ENCODE results near the gene PCGF3. TPM values are rescaled to one million over a fixed set of nuclear protein-coding genes. Genes with fewer than 3 reads are reported as not detected.
"Not testable (repeated sequence)": the region's sequence is repeated elsewhere in the genome, so short reads cannot be mapped to it uniquely, and the experiment has no call there.

Gene PCGF3
- total RNA-seq, 4 donors from 2014 or later = 31.0 to 67.1 (median 48.8) TPM

DNA sequence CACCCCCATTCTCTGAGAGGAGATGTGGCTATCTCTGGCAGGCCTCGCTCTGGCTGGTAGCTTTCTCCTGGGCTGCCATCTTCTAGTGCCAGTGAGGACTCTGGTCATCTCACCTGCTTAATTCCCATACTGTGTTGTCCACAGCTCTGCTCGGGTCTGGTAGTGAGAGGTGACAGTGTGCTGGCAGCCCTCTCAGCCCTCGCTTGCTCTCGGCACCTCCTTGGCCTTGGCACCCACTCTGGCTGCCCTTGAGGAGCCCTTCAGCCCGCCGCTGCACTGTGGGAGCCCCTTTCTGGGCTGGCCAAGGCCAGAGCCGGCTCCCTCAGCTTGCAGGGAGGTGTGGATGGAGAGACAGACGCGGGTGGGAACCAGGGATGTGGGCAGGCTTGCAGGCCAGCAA lies 67.6 kb downstream of the PCGF3 start:
- DNase-seq (ENCODE audit: low spot score) (no peak), ATAC-seq (ENCODE audit: low FRiP score) (no peak)
- TF ChIP-seq, protein P1, sequence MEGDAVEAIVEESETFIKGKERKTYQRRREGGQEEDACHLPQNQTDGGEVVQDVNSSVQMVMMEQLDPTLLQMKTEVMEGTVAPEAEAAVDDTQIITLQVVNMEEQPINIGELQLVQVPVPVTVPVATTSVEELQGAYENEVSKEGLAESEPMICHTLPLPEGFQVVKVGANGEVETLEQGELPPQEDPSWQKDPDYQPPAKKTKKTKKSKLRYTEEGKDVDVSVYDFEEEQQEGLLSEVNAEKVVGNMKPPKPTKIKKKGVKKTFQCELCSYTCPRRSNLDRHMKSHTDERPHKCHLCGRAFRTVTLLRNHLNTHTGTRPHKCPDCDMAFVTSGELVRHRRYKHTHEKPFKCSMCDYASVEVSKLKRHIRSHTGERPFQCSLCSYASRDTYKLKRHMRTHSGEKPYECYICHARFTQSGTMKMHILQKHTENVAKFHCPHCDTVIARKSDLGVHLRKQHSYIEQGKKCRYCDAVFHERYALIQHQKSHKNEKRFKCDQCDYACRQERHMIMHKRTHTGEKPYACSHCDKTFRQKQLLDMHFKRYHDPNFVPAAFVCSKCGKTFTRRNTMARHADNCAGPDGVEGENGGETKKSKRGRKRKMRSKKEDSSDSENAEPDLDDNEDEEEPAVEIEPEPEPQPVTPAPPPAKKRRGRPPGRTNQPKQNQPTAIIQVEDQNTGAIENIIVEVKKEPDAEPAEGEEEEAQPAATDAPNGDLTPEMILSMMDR (IDR thresholded peaks at IDR 0.05) = no peak

DNA sequence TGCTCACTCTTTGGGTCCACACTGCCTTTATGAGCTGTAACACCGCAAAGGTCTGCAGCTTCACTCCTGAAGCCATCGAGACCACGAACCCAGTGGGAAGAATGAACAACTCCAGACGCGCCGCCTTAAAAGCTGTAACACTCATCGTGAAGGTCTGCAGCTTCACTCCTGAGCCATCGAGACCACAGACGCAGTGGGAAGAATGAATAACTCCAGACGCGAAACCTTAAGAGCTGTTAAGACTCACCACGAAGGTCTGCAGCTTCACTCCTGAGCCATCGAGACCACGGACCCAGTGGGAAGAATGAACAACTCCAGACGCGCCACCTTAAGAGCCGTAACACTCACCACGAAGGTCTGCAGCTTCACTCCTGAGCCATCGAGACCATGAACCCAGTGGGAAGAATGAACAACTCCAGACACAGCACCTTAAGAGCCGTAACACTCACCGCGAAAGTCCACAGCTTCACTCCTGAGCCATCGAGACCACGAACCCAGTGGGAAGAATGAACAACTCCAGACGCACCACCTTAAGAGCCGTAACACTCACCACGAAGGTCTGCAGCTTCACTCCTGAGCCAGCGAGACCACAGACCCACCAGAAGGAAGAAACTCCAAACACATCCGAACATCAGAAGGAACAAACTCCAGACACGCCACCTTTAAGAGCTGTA lies 68.9 kb downstream of the PCGF3 start:
- DNase-seq (ENCODE audit: low spot score) = not testable (repeated sequence)

DNA sequence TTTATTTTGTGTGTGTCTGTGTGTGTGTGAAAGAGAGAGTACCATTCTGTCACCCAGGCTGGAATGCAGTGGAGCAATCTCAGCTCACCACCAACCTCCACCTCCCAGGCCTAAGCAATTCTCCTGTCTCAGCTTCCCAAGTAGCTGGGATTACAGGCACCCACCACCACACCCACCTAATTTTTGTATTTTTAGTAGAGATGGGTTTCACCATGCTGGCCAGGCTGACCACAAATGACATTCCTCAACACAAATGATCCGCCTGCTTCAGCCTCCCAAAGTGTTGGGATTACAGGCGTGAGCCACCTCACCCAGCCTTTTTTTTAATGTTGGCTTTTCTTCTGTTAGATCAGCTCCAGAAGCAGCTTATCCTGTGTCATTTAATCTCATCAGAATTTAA lies 69.9 kb downstream of the PCGF3 start:
- ATAC-seq (ENCODE audit: low FRiP score); DNase-seq (ENCODE audit: low spot score): not testable (repeated sequence)

More for the DNA sequence above, 68.9 kb downstream of the PCGF3 start:
- ATAC-seq (ENCODE audit: low FRiP score) = not testable (repeated sequence)

DNA sequence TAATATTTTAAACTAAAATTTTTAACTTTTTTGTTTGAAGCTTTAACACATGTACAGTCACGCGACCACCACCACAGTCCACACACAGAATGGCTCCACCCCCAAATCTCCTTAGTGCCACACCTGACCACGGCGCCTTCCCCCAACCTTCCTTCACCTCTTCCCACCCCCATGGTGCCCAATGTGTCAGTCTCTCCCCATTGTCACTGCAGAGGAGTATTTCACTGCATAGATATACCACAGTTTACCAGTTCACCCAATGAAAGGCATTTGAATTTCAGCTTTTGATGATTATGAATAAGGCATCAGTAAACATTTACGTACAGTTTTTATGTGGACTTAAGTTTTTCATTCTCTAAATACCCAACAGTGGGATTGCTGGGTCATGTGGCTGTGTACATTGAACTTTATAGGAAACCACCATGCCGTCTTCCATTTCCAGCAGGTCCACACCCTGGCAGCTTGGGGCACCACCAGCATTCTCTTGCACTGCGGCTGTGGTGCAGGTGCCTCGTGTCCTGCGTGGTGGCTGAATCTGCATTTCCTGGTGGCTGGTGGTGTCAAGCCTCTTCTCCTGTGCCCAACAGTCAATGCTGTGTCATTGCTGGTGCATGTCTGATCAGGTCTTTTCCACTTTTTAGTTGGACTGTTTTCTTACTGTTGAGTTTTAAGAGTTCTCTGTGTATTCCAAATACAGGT lies 71.3 kb downstream of the PCGF3 start:
- DNase-seq (ENCODE audit: low spot score) = no peak
- ATAC-seq (ENCODE audit: low FRiP score) = no peak
- TF ChIP-seq, protein P1 (IDR thresholded peaks at IDR 0.05) = no peak

DNA sequence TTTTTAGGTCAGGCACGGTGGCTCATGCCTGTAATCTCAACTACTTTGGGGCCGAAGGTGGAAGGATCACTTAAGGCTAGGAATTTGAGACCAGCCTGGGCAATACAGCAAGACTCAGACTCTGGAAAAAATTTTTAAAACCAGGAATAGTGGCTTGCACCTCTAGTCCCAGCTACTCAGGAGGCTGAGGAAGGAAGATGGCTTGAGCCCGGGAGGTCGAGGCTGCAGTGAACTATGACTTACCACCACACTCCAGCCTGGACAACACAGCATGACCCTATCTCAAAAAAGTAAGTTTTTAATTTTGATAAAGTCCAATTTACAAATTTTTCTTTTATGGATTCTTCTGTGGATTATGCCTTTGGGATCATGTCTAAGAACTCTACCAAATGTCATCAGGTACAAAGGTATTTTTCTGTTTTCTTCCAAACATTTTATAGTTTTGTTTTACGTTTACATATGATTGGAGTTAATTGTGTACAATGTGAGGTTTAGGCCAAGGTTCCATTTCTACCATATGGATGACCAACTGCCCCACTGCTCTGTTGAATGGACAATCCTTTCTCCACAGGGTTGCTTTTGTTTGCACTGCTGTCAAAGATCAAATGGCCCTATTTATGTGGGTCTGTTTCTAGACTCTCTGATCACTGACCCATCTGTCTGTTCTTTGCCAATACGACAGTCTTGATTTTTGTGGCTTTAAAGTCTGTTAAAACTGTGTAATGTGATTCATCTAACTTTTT lies 72.1 kb downstream of the PCGF3 start:
- ATAC-seq (ENCODE audit: low FRiP score) = no peak
- DNase-seq (ENCODE audit: low spot score) = no peak
- TF ChIP-seq, protein P1 (IDR thresholded peaks at IDR 0.05) = no peak

DNA sequence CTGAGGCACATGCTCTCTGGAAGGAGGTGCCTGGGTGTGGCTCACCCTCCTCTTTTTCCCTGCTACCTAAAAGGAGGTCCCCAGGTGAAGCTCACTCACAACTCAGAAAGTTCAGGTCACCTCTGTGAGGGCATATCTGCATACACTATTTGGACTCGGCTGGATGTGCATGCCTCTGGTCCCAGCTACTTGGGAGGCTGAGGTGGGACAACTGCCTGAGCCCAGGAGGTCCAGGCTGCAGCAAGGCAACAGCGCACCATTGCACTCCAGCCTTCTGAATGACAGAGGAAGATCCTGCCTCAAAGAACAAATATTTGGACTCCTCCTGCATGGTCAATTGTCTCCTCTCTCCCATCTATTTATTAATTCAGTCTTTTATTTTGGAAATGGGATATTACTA lies 73.9 kb downstream of the PCGF3 start:
- DNase-seq (ENCODE audit: low spot score) (no peak), ATAC-seq (ENCODE audit: low FRiP score) (no peak)
- TF ChIP-seq, protein P1 (IDR thresholded peaks at IDR 0.05) = no peak

DNA sequence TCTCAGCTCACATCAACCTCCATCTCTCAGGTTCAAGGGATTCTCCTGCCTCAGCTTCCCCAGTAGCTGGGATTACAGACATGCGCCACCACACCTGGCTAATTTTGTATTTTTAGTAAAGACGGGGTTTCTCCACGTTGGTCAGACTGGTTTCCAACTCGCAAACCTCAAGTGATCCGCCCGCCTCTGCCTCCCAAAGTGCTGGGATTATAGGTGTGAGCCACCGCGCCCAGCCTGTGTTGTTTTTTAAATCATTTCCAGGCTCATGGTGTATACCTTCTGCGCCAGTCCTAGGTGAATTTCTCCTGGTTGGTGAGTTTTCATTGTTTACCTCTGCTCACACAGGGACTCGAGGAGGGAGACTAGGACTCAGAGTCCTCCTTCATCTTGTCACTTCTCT lies 74.6 kb downstream of the PCGF3 start:
- not testable (repeated sequence) for DNase-seq (ENCODE audit: low spot score)

DNA sequence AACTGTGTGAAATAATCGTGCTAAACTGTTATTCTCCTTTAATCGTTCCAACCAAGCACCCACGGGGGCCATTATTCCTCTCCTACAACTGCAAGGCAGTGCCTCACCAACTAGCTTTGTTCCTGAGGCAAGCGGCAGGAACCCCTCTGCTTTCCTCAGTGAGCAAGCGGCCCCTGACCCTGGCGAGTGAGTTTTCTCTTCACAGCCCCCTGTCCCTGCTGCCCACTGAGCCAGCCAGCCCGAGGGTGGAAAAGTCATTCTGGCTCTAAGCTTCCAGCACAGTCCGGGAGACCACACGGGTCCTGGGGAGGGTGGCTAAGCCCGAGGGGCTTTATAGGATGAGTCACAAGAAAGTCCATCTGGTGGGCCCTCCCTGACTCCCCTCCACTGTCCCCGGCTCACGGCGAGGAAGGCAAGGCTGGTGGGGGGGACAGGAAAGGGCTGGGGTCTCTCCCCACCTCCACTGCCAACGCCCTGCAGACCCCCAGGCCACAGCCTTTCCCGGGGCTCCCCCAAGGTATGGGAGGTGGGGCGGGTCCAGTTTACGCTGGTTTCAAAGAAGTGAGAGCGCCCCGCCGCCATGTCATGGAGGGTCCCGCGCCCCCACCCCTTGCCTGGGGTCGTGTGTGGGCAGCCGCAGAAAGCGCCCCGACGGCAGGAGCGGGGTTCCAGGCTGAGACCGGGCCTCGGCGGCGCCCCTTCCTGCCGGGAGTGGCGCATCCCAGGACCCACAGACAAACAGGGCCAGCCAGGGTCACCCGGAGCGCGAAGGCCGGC lies 75.3 kb downstream of the PCGF3 start:
- no peak for ATAC-seq (ENCODE audit: low FRiP score)
- DNase-seq (ENCODE audit: low spot score) = no peak
- TF ChIP-seq, protein P1 (IDR thresholded peaks at IDR 0.05) = no peak

More for the DNA sequence above, 74.6 kb downstream of the PCGF3 start:
- not testable (repeated sequence) for ATAC-seq (ENCODE audit: low FRiP score)

Measured in omental fat pad (tissue), 4 donors.